Measurements from ENCODE around the gene RPN2.

DNA sequence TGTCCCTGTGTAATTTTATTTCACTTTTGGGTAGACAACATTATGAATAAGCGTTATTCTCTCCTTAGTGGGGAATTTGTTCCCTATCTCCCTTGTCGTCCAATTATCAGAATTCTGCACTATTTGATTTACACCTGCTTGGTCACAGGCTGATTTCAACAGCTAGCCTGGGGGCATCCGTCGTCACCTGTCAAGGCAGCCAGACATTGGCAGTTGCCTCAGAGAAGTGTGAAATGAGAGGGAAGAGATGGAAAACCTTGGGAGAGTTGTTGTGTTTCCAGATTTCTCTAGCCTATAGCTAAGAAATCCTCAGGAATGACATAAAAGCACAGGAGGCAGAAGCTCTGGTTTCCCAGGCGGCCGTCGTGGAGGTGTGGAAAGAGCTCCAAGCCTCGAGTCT is 83.4 kb downstream of the RPN2 start:
- TF ChIP-seq NR4A1 (CRISPR knock-in tag; IDR thresholded peaks at IDR 0.05) = no peak
- no peak for TF ChIP-seq NR4A1 (tag; IDR thresholded peaks at IDR 0.05)
- TF ChIP-seq BCOR (IDR thresholded peaks at IDR 0.05) = no peak
- TF ChIP-seq ZC3H8 (IDR thresholded peaks at IDR 0.05) = no peak
- no peak for TF ChIP-seq CBX3 (IDR thresholded peaks at IDR 0.05; ENCODE audit: borderline replicate concordance in 1 of 2, low read length in 2 of 2)
- TF ChIP-seq MAFK (IDR thresholded peaks at IDR 0.05; ENCODE audit: low read length) = no peak
- no peak for TF ChIP-seq ZNF707 (CRISPR knock-in tag; conservative IDR thresholded peaks at IDR 0.05)
- no peak for TF ChIP-seq FOS (IDR thresholded peaks at IDR 0.05; ENCODE audit: extremely low read depth, insufficient read length)
